Esophagus muscularis mucosa (tissue), 4 donors: ENCODE results near the gene GUCY2F.

Source experiments
- CTCF ChIP-seq, 3 experiments: fragments of 200-600 bp in 2 of 3; fragments of 450-650 bp in 1 of 3; sonication (generic) in 2 of 3; IDR thresholded peaks; one replicate each; pipeline ENCODE4 v1.5.1; 2017 to 2019; ENCODE audit warnings: antibody characterized with exemption in 3 of 3, mild to moderate bottlenecking in 2 of 3, moderate library complexity in 1 of 3
- EP300 ChIP-seq: sonication (generic); formaldehyde crosslinking; IDR thresholded peaks from one replicate; pipeline ENCODE4 v1.6.1; 2017; ENCODE audit warnings: antibody characterized with exemption
- POLR2A ChIP-seq: fragments of 450-650 bp; IDR thresholded peaks from one replicate; pipeline ENCODE4 v1.6.1; 2017; ENCODE audit warnings: antibody characterized with exemption, moderate library complexity, mild to moderate bottlenecking, low read depth

- TF ChIP-seq CTCF (IDR thresholded peaks at IDR 0.05) = no peak
- no peak for TF ChIP-seq POLR2A
- no peak for TF ChIP-seq EP300
Measured at GRCh38 chrX:109382332-109382731, 99.6 kb downstream of the GUCY2F start.
